Panc1 (cell line): ENCODE data around the gene SH3BGRL2.

Source experiments
- CTCF ChIP-seq: fragments of 450-650 bp; IDR thresholded peaks from 2 replicates; pipeline ENCODE4 v1.5.1; 2017; ENCODE audit warnings: mild to moderate bottlenecking
- POLR2AphosphoS5 ChIP-seq: IDR thresholded peaks from 2 replicates; pipeline ENCODE4 v1.6.1; 2012; ENCODE audit warnings: mild to moderate bottlenecking, low read depth, low read length, moderate library complexity
- REST ChIP-seq, 2 experiments: IDR thresholded peaks; 2 replicates each; pipeline ENCODE4 v1.6.1; 2011 to 2012; ENCODE audit warnings: low read depth in 2 of 2, control low read depth in 1 of 2, low read length in 1 of 2, mild to moderate bottlenecking in 1 of 2, moderate library complexity in 1 of 2; ENCODE audit not compliant: insufficient read depth in 1 of 2
- TCF7L2 ChIP-seq: IDR thresholded peaks from 2 replicates; pipeline ENCODE4 v1.6.1; 2011; ENCODE audit warnings: mild to moderate bottlenecking, low read depth, low read length, inconsistent platforms

GRCh38 chr6:79626811-79627210 lies 4.3 kb upstream of the SH3BGRL2 start:
- no peak for TF ChIP-seq CTCF
- no peak for TF ChIP-seq TCF7L2
- no peak for TF ChIP-seq REST (IDR thresholded peaks at IDR 0.05; ENCODE audit: insufficient read depth in 1 of 2, low read depth in 2 of 2, low read length in 1 of 2)
- TF ChIP-seq POLR2AphosphoS5, result no peak
